ENCODE data around the gene PGBD5. TPM values are rescaled to one million over a fixed set of nuclear protein-coding genes. Genes with fewer than 3 reads are reported as not detected.

The PGBD5 gene
- total and polyA plus RNA-seq, 9 of the 15 experiments (the other 6 are each of a cell fraction or from before 2014, with no cell fraction given), result under 0.01 to 0.40 (median 0.10) TPM; not detected in 3

DNA sequence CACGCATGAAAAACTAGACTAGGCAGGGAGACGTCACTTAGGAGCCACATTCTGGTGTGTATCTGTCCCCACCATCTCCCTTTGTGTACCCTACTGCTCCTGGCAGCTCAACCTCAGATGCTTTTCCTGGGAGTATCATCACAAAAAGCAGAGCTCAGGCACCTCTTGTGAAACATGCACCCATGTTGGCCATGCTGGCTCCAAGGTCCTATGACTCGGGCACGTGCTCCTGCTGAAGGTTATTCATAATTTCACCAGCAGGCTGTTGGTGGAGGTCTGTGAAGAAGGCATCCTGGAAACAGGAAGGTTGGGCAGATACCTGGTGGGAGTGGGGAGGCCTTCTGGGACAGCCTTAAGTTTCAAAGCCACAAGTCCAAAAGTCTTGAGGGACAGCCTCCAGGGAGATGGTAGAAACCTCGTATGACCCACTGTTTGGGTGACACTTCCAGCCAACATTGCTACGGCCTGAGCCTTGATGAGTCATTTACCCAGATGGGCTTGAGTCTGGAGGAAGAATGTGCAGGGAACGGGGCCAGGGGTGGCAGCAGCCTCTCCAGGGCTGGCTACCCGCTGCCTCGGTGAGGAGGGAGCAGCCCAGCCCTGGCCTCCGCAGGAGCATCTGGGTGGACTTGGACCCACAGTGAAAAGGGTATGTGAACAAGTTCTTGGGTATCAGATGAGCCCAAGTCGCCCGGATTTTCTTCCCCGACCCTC is 75.8 kb downstream of the PGBD5 start:
- no peak for FAIRE-seq

More for the DNA sequence above, 75.8 kb downstream of the PGBD5 start:
- no peak for DNase-seq (ENCODE audit: extremely low read depth in 1 of 4, low spot score in 3 of 4)
- TF ChIP-seq, protein P1, sequence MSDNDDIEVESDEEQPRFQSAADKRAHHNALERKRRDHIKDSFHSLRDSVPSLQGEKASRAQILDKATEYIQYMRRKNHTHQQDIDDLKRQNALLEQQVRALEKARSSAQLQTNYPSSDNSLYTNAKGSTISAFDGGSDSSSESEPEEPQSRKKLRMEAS (CRISPR knock-in tag; IDR thresholded peaks at IDR 0.05), result peak; percentile 61
- peak; percentile 30; the same call in 1 of the 2 replicates for TF ChIP-seq BHLHE40 (IDR thresholded peaks at IDR 0.05; ENCODE audit: low read length)
- TF ChIP-seq, protein P2, sequence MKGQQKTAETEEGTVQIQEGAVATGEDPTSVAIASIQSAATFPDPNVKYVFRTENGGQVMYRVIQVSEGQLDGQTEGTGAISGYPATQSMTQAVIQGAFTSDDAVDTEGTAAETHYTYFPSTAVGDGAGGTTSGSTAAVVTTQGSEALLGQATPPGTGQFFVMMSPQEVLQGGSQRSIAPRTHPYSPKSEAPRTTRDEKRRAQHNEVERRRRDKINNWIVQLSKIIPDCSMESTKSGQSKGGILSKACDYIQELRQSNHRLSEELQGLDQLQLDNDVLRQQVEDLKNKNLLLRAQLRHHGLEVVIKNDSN (CRISPR knock-in tag; IDR thresholded peaks at IDR 0.05), result peak; percentile 48
- 0 out of 4 replicates have a peak, but pooled peaks of 1 of the 2 experiments have one; percentile 40 for TF ChIP-seq NRF1 (conservative IDR thresholded peaks at IDR 0.05 in 1 of 2, IDR thresholded peaks at IDR 0.05 in 1 of 2)
- TF ChIP-seq, protein P3, sequence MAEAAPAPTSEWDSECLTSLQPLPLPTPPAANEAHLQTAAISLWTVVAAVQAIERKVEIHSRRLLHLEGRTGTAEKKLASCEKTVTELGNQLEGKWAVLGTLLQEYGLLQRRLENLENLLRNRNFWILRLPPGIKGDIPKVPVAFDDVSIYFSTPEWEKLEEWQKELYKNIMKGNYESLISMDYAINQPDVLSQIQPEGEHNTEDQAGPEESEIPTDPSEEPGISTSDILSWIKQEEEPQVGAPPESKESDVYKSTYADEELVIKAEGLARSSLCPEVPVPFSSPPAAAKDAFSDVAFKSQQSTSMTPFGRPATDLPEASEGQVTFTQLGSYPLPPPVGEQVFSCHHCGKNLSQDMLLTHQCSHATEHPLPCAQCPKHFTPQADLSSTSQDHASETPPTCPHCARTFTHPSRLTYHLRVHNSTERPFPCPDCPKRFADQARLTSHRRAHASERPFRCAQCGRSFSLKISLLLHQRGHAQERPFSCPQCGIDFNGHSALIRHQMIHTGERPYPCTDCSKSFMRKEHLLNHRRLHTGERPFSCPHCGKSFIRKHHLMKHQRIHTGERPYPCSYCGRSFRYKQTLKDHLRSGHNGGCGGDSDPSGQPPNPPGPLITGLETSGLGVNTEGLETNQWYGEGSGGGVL (CRISPR knock-in tag; IDR thresholded peaks at IDR 0.05), result no peak
- BruUV-seq (replicated peaks), result no TSS peak
- Histone ChIP-seq H3K36me3 (ENCODE audit: control insufficient read depth, insufficient read depth, low read length) (no peaks in the 10 kb centered on the region), H3K4me2 (ENCODE audit: insufficient read depth, low read length) (no peak overlapping the region), H3K9me3 (replicated peaks; ENCODE audit: control insufficient read depth, insufficient read depth, low read depth, low read length) (no peaks in the 10 kb centered on the region), H2AFZ (ENCODE audit: low read depth, low read length) (no peak overlapping the region), H3K4me3 (no peak overlapping the region), H3K9me1 (ENCODE audit: control insufficient read depth, insufficient read depth, low read length) (no peaks in the 10 kb centered on the region), H4K20me1 (replicated peaks; ENCODE audit: control insufficient read depth, insufficient read depth, low read length) (peaks cover 4% of the 10 kb centered on the region; the same call in 1 of the 2 replicates), H3K27ac (ENCODE audit: extremely low read depth, low read depth, low read length) (no peak overlapping the region), H3K27me3 (ENCODE audit: control insufficient read depth in 2 of 2, insufficient read depth in 2 of 2, low read length in 2 of 2) (peaks cover 47 to 76% of the 10 kb centered on the region in 2 experiments), H3K79me2 (ENCODE audit: control insufficient read depth, insufficient read depth, low read length) (no peaks in the 10 kb centered on the region), H3K9ac (ENCODE audit: insufficient read depth in 1 of 2, low read depth in 2 of 2, low read length in 2 of 2) (no peak overlapping the region), H3K4me1 (replicated peaks in 1 of 2; ENCODE audit: control insufficient read depth in 2 of 2, insufficient read depth in 2 of 2, low read length in 2 of 2) (no peaks in the 10 kb centered on the region)
- in situ Hi-C loops (cut with MboI), result no loop called here
- WGBS (ENCODE audit: insufficient coverage, low coverage, missing lambda C conversion rate), result under 1% methylated on average over 13 of the region's 13 CpGs
- intact Hi-C loops (cut with micrococcal nuclease), result no loop called here
- ChIA-PET POLR2A (interaction anchor here (0.6 kb wide), 2 partner anchors 213 to 956 kb away, joined by 3 read pairs; no protein-coding TSS in a partner anchor), CTCF (ENCODE audit: low intra/inter-chr PET ratio) (no interaction called here)
- no peak; the same call in 2 of the 3 replicates for ATAC-seq

Measured in K562 (cell line).